Large intestine (tissue), 3 donors: Measurements from ENCODE around the gene CNOT3. TPM values are rescaled to one million over a fixed set of nuclear protein-coding genes. Genes with fewer than 3 reads are reported as not detected.

Experiments
- DNase-seq, 2 donors: peaks; one replicate each; pipeline versions ENCODE4 v3.0.0 to v3.0.0-alpha.2; 2013
- H3K27ac ChIP-seq: one replicate; pipeline ENCODE4 v1.5.1; 2013; ENCODE audit warnings: low read length
- H3K27me3 ChIP-seq: 2 replicates; pipeline ENCODE4 v1.6.1; 2013; ENCODE audit warnings: low read length; ENCODE audit not compliant: control insufficient read depth, insufficient read depth
- H3K36me3 ChIP-seq: 2 replicates; pipeline ENCODE4 v1.6.1; 2013; ENCODE audit warnings: low read length; ENCODE audit not compliant: control insufficient read depth, insufficient read depth
- H3K4me1 ChIP-seq: one replicate; pipeline ENCODE4 v1.6.1; 2013; ENCODE audit warnings: low read length; ENCODE audit not compliant: control insufficient read depth, insufficient read depth
- H3K4me3 ChIP-seq: one replicate; pipeline ENCODE4 v1.5.1; 2013; ENCODE audit warnings: low read length
- H3K9me3 ChIP-seq: one replicate; pipeline ENCODE4 v1.6.1; 2013; ENCODE audit warnings: mild to moderate bottlenecking, low read depth, low read length, moderate library complexity; ENCODE audit not compliant: control insufficient read depth
- WGBS: methylation state at CpG from one replicate; pipeline ENCODE4 v1.1.5; 2013; ENCODE audit warnings: low lambda C conversion rate; ENCODE audit not compliant: insufficient coverage; 5-methylcytosine and 5-hydroxymethylcytosine counted together
- polyA plus RNA-seq: library from polyadenylated mRNA; unstranded; fragments of 120-200 nt; gene quantifications from one replicate; pipeline ENCODE4 v1.2.1, GENCODE V29; 2013

Gene CNOT3
- polyA plus RNA-seq, 1 donor, result 37.2 TPM

DNA sequence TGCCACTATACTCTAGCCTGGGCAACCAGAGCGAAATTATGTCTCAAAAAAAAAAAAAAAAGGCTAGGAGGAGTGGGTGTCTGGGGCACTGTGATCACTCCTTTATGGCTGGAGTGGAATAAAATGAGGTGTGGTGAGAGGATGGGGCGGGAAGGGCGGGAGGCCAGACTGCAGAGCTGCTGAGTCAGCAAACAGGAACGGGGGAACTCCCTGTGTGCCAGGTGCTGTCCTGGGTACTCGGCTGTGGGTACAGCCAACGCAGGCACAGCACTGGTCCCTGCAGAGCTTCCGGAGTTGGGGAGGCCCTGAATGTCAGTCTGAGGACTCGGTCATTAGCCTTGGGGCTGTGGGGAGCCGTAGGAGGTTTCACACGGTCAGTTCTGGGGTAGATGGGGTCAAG, 16.3 kb upstream of the CNOT3 start:
- Histone ChIP-seq H3K9me3 (no peaks in the 10 kb centered on the region), H3K27me3 (no peaks in the 10 kb centered on the region), H3K27ac (no peak overlapping the region), H3K4me1 (peaks cover 6% of the 10 kb centered on the region), H3K36me3 (peaks cover 60% of the 10 kb centered on the region), H3K4me3 (no peak overlapping the region)
- no peak for DNase-seq
- WGBS, result 100% methylated on average over 2 of the region's 10 CpGs

DNA sequence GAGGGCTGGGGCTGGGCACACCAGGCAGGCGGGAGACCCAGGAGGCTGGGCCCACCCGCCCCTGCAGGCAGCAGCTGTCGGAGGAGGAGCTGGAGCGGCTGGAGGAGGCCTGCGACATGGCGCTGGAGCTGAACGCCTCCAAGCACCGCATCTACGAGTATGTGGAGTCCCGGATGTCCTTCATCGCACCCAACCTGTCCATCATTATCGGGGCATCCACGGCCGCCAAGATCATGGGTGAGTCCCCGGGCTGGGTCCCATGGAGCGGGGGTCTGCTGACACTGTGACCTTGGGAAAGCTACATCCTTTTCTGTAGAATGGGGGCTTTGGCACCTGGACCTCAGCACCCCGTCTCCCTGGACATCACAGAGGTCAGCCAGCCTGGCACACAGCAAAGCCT, 13.9 kb upstream of the CNOT3 start:
- Histone ChIP-seq H3K4me1 (no peaks in the 10 kb centered on the region), H3K27ac (no peak overlapping the region), H3K4me3 (no peak overlapping the region), H3K36me3 (peaks cover 79% of the 10 kb centered on the region), H3K9me3 (no peaks in the 10 kb centered on the region), H3K27me3 (no peaks in the 10 kb centered on the region)
- WGBS, result no CpG with 5 or more reads among the region's 17 CpGs
- DNase-seq, result no peak

DNA sequence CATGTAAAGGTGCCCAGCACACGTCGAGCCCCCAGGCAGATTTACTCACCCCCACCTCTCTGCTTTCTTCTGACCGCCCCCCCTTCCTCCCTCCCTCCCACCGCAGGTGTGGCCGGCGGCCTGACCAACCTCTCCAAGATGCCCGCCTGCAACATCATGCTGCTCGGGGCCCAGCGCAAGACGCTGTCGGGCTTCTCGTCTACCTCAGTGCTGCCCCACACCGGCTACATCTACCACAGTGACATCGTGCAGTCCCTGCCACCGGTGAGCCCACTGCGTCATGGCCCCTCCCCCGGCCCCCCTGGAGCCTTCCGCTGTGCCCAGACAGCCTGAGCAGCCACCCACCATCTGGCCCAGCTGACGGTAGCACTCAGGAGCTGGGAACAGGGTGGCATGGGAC, 13.2 kb upstream of the CNOT3 start:
- Histone ChIP-seq H3K27me3 (no peaks in the 10 kb centered on the region), H3K4me3 (no peak overlapping the region), H3K27ac (no peak overlapping the region), H3K4me1 (no peaks in the 10 kb centered on the region), H3K9me3 (no peaks in the 10 kb centered on the region), H3K36me3 (peaks cover 84% of the 10 kb centered on the region)
- no peak for DNase-seq
- no CpG with 5 or more reads among the region's 19 CpGs for WGBS

DNA sequence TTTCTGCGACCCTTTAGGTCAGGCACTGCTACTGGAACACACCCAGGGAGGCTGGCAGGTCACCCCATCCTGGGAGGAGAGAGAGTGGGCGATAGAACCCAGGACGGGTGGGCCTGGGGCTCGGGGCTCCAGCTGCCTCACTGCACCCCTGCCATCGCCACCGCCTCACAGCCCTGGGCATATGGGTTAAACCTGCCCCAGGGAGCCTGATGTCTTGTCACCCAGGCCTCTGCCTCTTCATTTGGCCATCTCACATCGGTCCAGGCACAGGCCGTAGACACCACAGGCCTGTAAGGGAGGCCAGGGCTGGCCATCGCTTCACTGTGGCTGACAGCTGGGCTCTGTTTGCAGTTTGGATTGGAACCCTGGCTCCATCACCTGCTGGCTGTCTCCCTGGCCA, 11.8 kb upstream of the CNOT3 start:
- Histone ChIP-seq H3K27ac (no peak overlapping the region), H3K4me3 (no peak overlapping the region), H3K9me3 (no peaks in the 10 kb centered on the region), H3K36me3 (peaks cover 78% of the 10 kb centered on the region), H3K27me3 (no peaks in the 10 kb centered on the region), H3K4me1 (no peaks in the 10 kb centered on the region)
- no CpG with 5 or more reads among the region's 9 CpGs for WGBS
- no peak for DNase-seq

DNA sequence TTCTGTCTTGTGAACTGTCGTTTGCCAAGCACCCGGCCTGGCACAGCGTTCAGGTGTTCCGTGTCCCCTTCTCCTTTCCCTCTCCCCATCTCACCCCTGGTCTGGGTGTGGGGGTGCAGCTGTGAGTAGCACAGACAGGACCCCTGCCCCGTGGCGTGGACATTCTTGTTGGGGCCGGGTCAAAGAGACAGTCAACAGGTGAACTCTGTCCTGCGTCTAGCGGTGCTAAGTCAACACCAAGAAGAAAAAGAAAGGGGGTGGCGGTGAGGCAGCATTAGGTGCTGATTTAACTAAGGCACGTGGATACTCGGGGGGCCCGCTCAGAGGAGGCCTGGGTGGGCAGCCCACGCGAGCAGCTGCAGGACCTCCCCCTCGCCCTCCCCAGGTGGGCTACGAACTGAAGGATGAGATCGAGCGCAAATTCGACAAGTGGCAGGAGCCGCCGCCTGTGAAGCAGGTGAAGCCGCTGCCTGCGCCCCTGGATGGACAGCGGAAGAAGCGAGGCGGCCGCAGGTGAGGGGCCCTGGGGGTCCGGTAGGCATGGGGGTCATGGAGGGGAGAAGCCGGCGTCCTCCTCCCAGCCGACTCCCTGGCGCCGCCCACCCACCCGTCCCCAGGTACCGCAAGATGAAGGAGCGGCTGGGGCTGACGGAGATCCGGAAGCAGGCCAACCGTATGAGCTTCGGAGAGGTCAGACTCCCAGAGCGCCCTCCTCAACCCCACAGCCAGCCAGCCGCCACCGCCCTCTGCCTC, 9.7 kb upstream of the CNOT3 start:
- no CpG with 5 or more reads among the region's 44 CpGs for WGBS
- H3K9me3 ChIP-seq, result no peaks in the 10 kb centered on the region
- H3K4me1 ChIP-seq, result no peaks in the 10 kb centered on the region
- H3K36me3 ChIP-seq, result peaks cover 74% of the 10 kb centered on the region
- H3K27ac ChIP-seq, result no peak overlapping the region
- no peak overlapping the region for H3K4me3 ChIP-seq
- no peaks in the 10 kb centered on the region for H3K27me3 ChIP-seq
- no peak for DNase-seq

DNA sequence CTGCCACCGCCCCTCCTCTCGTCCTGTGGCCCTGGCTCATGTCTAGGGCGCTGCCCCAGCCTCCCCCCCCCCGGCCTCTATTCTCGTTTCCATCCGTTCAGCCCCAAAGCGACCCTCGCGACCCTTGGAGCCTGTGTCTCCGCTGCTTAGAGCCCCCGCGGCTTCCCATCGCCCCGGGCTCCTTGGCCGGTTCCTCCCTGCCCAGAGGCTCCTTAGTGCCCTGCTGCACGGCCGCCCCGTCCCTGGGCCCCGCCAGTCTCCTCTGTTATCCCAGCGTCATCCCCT, 9.2 kb upstream of the CNOT3 start:
- Histone ChIP-seq H3K36me3 (peaks cover 69% of the 10 kb centered on the region), H3K27ac (no peak overlapping the region), H3K4me3 (no peak overlapping the region), H3K27me3 (no peaks in the 10 kb centered on the region), H3K9me3 (no peaks in the 10 kb centered on the region), H3K4me1 (no peaks in the 10 kb centered on the region)
- DNase-seq, result no peak
- 100% methylated on average over 2 of the region's 20 CpGs for WGBS

DNA sequence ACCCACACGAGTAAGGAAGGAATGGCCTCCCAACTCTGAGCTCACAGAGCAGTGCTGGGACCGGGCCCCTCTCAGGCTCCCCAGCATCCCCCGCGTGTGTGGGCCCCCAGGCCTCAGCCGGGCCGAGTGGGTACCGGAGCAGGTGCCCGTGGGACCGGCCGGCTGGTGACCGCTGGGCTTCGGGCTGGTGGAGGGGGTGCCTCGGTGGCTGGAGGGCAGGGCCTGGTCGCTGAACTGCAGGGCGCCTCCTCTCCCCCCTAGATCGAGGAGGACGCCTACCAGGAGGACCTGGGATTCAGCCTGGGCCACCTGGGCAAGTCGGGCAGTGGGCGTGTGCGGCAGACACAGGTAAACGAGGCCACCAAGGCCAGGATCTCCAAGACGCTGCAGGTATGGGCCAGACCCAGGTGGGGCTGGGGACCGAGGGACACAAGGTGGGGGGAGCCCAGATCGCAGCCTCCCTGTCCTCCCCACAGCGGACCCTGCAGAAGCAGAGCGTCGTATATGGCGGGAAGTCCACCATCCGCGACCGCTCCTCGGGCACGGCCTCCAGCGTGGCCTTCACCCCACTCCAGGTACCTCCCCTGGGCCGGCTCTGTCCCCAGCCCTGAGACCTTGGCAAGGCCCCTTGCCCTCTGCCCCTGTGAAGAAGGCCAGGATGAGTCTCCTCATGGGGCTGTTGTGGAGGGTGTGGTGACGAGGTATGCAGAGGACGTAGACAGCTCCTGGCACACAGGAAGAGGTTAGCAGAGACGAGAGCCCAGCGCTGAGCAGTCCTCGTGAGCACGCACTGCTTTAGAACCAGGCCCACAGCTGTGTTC, 8.6 kb upstream of the CNOT3 start:
- Histone ChIP-seq H3K36me3 (peaks cover 63% of the 10 kb centered on the region), H3K4me3 (no peak overlapping the region), H3K4me1 (no peaks in the 10 kb centered on the region), H3K9me3 (no peaks in the 10 kb centered on the region), H3K27ac (no peak overlapping the region), H3K27me3 (no peaks in the 10 kb centered on the region)
- no peak for DNase-seq
- WGBS, result no CpG with 5 or more reads among the region's 41 CpGs

DNA sequence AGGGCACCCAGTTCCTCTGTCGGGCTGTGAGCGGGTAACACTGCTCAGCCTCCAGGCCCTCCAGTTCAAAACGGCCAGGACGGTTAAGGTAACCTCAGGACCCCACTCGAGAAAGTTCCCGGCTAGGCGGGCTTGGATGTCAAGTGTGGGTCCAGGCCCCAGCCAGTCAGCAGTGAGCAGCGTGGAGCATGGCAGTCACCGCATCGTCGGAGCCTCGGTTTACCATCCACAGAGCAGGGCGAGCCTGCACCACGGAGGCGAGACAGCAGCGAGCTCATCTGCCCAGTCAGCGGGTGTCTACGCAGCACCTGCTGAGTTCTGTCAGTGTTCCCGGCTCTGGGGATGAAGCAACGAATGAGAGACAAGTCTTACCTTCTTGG, 8.0 kb upstream of the CNOT3 start:
- Histone ChIP-seq H3K27me3 (no peaks in the 10 kb centered on the region), H3K36me3 (peaks cover 57% of the 10 kb centered on the region), H3K9me3 (no peaks in the 10 kb centered on the region), H3K4me1 (no peaks in the 10 kb centered on the region), H3K4me3 (no peak overlapping the region), H3K27ac (no peak overlapping the region)
- no peak for DNase-seq
- no CpG with 5 or more reads among the region's 20 CpGs for WGBS

DNA sequence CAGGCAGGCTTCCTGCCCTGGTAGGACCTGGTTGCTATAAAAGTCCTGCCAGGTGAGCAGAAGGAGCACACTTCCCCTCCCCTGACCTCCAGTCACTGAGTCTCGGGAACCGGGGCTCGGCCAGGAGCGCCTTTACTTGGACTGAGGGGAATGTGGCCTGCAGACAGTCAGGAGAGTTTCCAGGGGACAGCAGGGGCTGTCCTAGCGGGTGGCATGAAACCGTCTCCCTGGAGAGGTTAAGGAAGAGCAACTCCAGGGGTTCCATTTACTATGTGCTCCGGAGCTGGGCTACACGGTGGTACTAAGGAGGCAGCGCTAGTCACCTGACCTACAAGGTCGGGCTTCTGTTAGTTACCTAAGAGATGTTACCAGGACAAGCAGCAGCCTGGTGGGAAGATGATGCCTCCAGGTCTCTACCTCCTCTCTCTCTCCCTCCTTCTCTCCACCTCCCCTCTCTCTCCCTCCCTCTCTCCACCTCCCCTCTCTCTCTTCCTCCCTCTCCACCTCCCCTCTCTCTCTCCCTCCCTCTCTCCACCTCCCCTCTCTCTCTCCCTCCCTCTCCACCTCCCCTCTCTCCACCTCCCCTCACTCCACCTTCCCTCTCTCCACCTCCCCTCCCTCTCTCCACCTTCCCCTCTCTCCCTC, 4.1 kb upstream of the CNOT3 start:
- no CpG with 5 or more reads among the region's 10 CpGs for WGBS
- peaks cover 6% of the 10 kb centered on the region for H3K4me1 ChIP-seq
- peak; percentile 42 to 62 for DNase-seq

DNA sequence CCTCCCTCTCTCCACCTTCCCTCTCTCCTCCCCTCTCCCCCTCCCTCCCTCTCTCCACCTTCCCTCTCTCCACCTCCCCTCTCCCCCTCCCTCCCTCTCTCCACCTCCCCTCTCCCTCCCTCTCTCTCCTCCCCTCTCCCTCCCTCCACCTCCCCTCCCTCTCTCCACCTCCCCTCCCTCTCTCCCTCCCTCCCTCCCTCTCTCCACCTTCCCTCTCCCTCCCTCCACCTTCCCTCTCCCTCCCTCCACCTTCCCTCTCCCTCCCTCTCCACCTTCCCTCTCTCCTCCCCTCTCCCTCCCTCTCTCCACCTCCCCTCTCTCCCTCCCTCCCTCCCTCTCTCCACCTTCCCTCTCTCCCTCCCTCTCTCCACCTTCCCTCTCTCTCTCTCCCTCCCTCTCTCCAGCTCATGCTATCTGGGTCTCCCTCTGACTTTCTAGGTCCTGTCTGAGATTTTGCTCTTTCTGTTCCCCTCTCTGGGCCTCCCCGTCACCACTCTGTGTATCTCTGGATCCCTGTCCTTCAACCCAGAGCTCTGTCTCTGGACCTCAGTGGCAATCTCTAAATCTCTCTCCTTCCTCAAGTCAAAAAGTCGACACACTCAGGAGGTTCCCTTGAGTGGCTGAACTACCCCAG, 3.5 kb upstream of the CNOT3 start:
- peaks cover 7% of the 10 kb centered on the region for H3K4me1 ChIP-seq
- no peaks in the 10 kb centered on the region for H3K27me3 ChIP-seq
- H3K36me3 ChIP-seq, result peaks cover 24% of the 10 kb centered on the region
- DNase-seq, result no peak
- no peak overlapping the region for H3K27ac ChIP-seq
- no peaks in the 10 kb centered on the region for H3K9me3 ChIP-seq
- H3K4me3 ChIP-seq, result no peak overlapping the region
- no CpG with 5 or more reads among the region's 2 CpGs for WGBS

More for the DNA sequence above, 4.1 kb upstream of the CNOT3 start:
- H3K36me3 ChIP-seq, result peaks cover 28% of the 10 kb centered on the region
- no peak overlapping the region for H3K27ac ChIP-seq
- no peaks in the 10 kb centered on the region for H3K9me3 ChIP-seq
- H3K4me3 ChIP-seq, result no peak overlapping the region
- no peaks in the 10 kb centered on the region for H3K27me3 ChIP-seq
